GM19023 (cell line): ENCODE results near the gene PIEZO1.

Source experiments
- ATAC-seq: cut with Tn5 transposase; IDR thresholded peaks from one replicate; pipeline ENCODE4 v1.9.1; 2021; ENCODE audit warnings: mild to moderate bottlenecking, moderate library complexity; ENCODE audit not compliant: unreplicated experiment

The PIEZO1 gene

DNA sequence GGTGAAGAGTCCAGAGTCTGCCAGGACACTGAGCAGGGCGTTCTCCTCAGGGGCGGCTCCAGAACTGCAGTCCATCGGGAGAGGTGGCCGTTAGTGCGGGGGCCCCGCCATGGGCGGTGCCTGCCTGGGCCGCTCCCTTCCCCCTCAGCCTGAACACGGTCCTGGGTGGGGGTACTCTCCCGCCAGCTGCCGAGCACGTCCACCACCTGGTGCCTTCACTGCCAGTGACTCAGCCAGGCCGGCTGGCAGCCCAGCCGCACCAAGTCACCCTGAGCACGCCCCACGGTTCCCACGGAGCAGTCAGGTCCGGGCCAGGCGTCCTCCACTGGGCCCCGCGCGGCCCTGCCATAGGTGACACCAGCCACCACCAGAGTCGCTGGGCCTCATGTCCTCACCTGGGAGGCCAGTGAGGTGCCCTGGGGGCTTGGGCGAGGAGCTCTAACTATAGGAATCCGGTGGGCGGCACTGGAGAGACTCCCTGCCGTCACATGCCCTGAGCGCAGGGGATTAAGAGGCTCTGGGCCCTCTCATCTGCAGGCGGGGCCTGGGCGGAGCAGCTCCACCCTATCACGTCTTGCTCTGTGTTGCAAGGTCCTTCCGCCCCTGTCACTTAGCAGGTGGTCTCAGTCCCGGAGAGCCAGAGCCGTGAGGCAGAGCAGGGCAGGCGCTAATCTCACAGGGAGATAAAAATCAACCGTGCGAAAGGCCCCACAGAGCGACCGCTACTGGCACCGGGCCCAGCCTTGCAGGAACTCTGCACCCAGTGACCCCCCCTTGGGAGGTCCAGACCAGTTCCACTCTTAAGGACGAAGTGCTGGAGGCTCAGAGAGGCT, 14.3 kb downstream of the PIEZO1 start:
- ATAC-seq = no peak

DNA sequence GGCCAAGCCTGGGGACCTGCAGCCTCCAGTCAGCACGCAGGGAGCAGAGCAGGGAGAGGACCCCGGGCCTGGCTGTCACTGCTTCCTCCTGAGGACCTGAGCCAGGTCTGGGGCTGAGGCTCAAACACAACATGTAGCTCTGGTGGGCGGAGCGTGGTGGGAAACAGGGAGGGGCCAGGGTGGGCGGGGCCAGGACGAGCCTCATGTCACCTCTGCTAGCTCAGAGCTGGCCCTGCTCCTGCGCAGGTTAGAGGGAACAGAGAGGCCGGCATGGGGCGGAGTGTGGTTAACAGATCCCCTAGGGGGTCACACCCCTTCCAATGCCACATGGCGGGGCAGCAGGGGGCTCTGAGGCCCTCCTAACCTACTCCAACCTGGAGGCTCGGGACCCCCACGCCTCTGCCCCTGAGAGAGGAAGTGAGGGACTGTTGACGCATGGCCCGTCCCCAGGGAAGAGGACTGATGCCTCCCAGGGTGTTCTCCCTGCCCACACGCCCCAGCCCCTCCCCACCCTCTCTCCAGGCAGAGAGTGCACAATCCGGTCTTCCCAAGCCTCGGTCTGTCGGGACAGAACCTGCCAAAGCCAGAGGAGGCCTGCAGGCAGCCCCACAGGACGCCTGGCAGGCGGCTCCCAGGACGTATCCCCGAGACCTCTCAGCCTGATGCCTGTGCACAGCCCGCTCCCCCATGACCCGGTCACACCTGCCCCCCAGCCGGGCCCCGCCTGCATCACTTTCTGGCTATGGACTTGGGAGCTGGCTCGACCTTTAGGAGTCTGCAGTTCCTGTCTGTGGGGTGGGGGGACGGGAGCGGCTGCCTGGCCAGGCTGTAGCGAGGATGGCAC, 15.2 kb downstream of the PIEZO1 start:
- ATAC-seq = no peak

- ATAC-seq = no peak
Observed at GRCh38 chr16:88768071-88768783, 16.8 kb downstream of the PIEZO1 start.

DNA sequence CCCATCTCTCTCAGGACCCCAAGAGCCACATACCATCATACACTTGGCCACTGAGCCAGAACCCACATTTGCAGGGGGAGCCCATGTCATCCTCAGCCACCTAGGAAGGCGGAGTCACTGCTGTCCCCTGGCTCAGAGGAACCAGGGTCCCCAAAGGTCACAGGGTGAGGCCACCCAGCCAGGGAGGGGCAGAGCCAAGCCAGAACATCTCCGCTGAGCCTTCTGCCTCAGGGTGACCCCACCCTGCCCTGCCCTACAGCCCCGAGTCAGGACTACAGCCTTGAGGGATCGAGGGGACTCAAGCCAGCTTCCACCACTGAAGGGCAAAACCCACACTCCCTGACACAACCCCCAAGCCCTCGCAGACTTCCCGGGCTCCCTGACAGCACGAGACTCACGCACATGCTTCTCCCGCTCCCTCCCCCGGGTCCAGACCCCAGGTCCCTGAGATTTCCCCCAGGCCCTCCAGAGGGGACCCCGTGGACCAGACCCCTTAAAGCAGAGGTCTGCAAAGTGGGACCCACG, 17.4 kb downstream of the PIEZO1 start:
- ATAC-seq = no peak

- no peak for ATAC-seq
Observed at GRCh38 chr16:88766975-88767374, 18.0 kb downstream of the PIEZO1 start.

DNA sequence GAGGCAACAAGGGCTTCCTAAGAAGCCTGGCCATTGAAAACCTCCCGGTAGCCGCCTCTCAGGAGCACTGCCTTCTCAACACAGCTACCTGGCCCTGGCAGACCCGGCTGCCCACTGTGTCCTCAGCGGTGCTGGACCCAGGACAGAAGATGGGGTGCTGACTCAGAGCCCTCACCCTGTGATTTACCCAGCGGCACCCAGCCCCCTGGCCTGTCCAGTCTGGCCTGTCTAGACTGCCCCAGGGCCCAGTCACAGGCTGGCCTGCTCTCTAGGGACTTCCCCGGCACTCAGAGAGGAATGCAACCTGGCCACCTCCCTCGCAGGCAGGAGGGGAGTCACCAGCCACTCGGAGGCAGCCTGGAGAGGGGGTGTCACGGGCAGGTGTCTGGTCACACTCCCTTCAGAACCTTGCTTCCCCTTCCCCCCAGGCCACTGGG, 20.1 kb downstream of the PIEZO1 start:
- no peak for ATAC-seq

GRCh38 chr16:88764080-88764479, 20.9 kb downstream of the PIEZO1 start:
- ATAC-seq = no peak

DNA sequence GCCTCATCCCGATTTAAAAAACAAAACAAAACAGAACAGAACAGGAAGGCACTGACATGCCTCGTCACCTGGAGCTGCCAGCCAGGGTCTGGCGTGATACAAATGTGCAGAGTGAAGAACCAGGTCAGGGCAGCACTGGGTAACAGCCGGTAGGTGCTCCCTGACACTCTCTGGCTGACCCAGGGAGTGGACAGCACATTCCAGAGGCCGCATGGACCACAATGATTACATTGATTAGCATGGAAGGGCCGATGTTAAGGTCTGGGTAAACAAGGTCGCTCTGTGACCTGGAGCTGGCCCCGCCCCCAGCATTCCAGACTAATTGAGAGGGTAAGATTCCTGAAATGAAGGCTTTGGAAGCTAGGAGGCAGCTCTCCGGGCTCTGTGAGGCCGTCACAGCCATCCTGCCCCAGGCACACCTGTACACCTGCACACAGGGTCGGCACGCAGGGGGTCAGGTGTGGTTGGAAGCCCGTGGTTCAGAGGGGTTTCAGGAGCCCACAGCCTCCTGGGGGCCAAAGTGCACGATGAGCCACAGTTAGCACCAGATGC, 21.4 kb downstream of the PIEZO1 start:
- no peak for ATAC-seq

DNA sequence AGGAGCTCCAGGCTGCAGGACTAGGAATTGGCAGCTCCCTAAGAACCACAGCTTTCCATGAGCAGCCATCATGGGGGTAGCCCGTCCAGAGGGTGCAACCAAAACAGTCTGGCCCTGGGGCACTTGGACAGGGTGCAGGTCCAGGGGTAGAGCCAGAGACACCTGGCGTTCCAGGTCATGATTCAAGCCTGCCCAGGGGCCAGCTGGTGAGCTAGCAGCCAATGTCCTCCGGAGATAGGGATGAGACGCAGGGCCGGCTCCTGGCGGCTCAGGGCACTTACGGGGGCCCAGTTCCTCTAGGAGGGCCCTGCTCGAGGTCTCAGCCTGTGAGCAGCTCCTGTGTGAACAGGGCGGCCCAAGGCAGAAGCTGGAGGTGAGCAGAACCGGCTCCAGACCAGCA, 22.1 kb downstream of the PIEZO1 start:
- no peak for ATAC-seq

- no peak for ATAC-seq
Observed at GRCh38 chr16:88762258-88762870, 22.7 kb downstream of the PIEZO1 start.

GRCh38 chr16:88761830-88762229, 23.2 kb downstream of the PIEZO1 start:
- no peak for ATAC-seq

DNA sequence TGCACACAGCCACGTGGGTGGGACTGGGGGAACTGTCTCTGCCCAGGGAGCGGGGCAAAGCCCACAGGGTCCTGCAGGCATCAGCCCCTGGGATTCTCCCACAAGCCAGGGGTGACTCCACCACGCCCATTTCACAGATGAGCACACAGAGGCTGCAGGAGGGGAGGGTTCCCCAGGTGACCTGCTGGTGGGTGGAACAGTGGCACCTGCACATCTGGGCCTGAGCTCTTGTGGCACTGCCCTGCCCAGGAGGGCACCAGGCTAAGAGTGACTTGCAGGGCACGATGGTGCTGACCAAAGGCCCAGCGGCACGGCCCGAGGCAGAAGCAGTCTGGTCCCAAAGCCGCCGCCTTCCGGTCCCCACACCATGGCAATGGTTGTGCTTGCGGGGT, 23.9 kb downstream of the PIEZO1 start:
- no peak for ATAC-seq

- ATAC-seq = no peak
Observed at GRCh38 chr16:88760424-88761142, 24.4 kb downstream of the PIEZO1 start.

- ATAC-seq = no peak
Observed at GRCh38 chr16:88759976-88760350, 25.1 kb downstream of the PIEZO1 start.

GRCh38 chr16:88759245-88759975, 25.6 kb downstream of the PIEZO1 start:
- ATAC-seq = no peak

DNA sequence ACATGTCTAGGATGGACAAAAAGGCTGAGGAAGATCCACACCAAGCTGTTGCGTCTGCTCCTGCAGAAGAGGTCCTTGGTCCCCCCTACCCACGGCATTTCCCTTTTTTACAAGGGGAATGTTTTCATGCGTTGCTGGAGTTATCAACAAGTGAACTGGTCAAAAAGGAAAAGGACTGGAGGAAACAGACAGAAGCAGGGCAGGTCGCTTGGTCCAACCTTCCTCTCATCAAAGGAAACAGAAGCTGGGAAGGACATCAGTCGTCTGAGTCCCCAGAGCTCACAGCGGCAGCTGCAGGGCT, 26.1 kb downstream of the PIEZO1 start:
- ATAC-seq = no peak

DNA sequence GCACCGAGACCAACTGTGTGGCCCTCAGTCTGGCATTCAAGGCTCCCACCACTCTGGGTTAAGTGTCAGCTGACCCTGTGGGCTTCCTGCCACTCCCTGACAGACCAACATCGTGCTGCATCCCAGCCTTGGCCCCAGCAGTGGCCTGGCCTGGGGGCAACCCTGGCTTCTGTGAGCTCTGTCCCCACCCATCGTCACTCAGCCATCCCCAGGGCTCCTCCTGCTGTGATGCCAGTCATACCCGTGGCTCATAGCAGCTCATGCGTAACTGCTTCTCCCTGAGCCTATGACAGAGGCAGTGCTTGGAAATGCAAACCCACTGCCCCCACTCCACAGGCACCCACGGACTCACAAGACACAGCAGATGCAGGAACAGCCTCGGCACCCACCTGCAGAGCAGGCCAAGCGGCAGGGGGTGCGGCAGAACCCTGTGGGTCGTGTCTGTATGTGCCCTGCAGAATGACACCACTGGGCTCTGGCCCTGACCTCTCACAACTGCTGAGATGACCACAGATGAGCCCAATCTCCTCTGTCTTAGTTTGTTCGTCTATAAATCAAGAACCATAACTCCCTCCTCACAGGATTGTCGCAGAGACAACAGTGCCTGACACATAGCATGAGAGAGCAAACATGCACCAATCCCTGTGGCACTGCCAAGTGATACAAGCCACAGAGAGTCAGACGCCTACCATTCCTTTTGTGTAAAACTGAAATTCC, 26.6 kb downstream of the PIEZO1 start:
- ATAC-seq = no peak

GRCh38 chr16:88755745-88756443, 29.1 kb downstream of the PIEZO1 start:
- ATAC-seq = no peak
